Stimulated activated naive B cell treated with anti-CD40 and anti-IgM and Interleukin-4, amounts not matched to agents 10 μg/mL and 1 μg/mL and 100 μg/mL, for 72 hours (primary cell): ENCODE data around the gene CD28.

ENCODE experiments used
- ATAC-seq, 2 donors: fragments of 150-1000 bp; cut with Tn5 transposase; replicated peaks; 2 replicates each; pipeline ENCODE4 v1.10.0; 2021; ENCODE audit warnings: moderate library complexity in 1 of 2
- DNase-seq: peaks from one replicate; pipeline ENCODE4 v3.0.0; 2021
- H3K27ac Mint-ChIP-seq: one replicate; pipeline ENCODE4 v1.8.0; 2022; ENCODE audit warnings: mild to moderate bottlenecking, mixed read lengths
- H3K27me3 Mint-ChIP-seq, 2 donors: one replicate each; pipeline ENCODE4 v1.8.0; 2022; ENCODE audit warnings: mixed read lengths in 2 of 2
- H3K36me3 Mint-ChIP-seq, 2 donors: one replicate each; pipeline ENCODE4 v1.8.0; 2022; ENCODE audit warnings: mixed read lengths in 2 of 2, mild to moderate bottlenecking in 1 of 2
- H3K4me1 Mint-ChIP-seq, 2 donors: one replicate each; pipeline ENCODE4 v1.8.0; 2022; ENCODE audit warnings: mixed read lengths in 2 of 2, mild to moderate bottlenecking in 1 of 2
- H3K4me3 Mint-ChIP-seq, 2 donors: one replicate each; pipeline ENCODE4 v1.8.0; 2022; ENCODE audit warnings: mild to moderate bottlenecking in 2 of 2, mixed read lengths in 2 of 2, moderate library complexity in 1 of 2
- H3K9me3 Mint-ChIP-seq, 2 donors: one replicate each; pipeline ENCODE4 v1.8.0; 2022; ENCODE audit warnings: mixed read lengths in 2 of 2, mild to moderate bottlenecking in 1 of 2

CD28 gene

DNA sequence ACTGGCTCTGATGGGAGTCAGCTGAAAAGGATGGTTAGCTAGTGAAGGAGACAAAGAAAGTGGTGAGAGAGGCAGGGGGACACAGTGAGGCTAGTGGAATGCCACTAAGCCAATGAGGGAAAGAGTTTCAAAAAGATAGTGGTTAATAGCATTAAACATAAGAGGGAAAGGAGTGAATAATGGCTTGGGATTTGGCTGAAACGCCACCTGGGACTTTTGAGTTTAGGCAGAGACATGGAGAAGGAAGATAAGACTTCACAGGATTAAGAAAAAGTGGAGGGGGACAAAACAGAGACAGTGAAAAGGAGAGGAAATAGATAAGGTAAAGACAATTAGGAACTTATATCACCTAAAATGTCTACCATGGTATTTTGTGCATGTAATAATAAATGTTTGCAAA, 6.9 kb downstream of the CD28 start:
- H3K27me3 Mint-ChIP-seq = peaks cover 27 to 32% of the 10 kb centered on the region in 2 donors
- DNase-seq (no peak), ATAC-seq (no peak)
- H3K36me3 Mint-ChIP-seq = no peaks in the 10 kb centered on the region
- no peak overlapping the region for H3K4me3 Mint-ChIP-seq
- H3K27ac Mint-ChIP-seq = no peak overlapping the region
- H3K4me1 Mint-ChIP-seq = peaks cover 0 to 2% of the 10 kb centered on the region in 2 donors
- H3K9me3 Mint-ChIP-seq = no peaks in the 10 kb centered on the region

DNA sequence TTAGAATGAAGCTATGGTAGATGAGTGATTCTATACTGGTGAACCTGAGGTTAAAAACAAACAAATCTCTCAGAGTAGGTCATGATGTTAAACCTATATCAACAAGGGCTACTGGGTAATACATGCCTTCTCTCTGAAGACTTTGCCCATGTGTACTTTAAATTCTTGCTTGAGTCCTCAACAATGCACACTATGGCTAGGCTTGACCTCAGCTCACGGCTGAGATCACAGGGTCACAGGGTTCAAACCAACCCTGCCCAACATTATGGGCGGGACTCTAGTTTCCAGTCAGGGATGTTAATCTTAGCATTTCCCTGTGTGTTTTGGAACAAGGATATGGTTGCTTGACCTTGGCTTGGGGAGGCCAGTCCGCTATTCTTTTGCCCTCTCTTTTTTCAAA, 7.7 kb downstream of the CD28 start:
- ATAC-seq (no peak), DNase-seq (no peak)
- H3K4me1 Mint-ChIP-seq = peaks cover 0 to 2% of the 10 kb centered on the region in 2 donors
- H3K9me3 Mint-ChIP-seq = no peaks in the 10 kb centered on the region
- H3K4me3 Mint-ChIP-seq = no peak overlapping the region
- no peaks in the 10 kb centered on the region for H3K36me3 Mint-ChIP-seq
- no peak overlapping the region for H3K27ac Mint-ChIP-seq
- H3K27me3 Mint-ChIP-seq = peaks cover 29 to 35% of the 10 kb centered on the region in 2 donors

DNA sequence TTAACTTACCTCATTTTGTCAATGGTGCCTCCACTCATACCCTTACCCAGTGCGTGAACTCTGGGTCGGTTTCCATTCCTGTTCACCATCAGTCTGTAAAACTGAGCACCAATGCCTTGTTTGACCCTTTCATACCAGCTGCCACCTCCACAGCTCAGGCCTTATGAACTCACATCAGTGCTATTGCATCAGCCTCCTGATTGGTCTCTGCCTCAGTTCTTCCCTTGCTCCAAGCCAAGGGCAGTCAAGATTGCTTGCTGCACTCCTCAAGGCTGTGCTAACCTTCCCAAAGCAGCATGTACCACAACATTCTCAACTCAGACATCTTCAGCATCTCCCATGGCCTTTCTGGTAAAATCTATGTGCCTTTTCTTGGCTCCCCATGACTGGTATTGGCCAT, 9.3 kb downstream of the CD28 start:
- ATAC-seq = no peak
- DNase-seq = no peak
- Mint-ChIP-seq H3K27ac (no peak overlapping the region), H3K36me3 (no peaks in the 10 kb centered on the region), H3K9me3 (peaks cover 0 to 1% of the 10 kb centered on the region in 2 donors), H3K4me1 (peaks cover 0 to 2% of the 10 kb centered on the region in 2 donors), H3K27me3 (peaks cover 39 to 43% of the 10 kb centered on the region in 2 donors), H3K4me3 (no peak overlapping the region)

DNA sequence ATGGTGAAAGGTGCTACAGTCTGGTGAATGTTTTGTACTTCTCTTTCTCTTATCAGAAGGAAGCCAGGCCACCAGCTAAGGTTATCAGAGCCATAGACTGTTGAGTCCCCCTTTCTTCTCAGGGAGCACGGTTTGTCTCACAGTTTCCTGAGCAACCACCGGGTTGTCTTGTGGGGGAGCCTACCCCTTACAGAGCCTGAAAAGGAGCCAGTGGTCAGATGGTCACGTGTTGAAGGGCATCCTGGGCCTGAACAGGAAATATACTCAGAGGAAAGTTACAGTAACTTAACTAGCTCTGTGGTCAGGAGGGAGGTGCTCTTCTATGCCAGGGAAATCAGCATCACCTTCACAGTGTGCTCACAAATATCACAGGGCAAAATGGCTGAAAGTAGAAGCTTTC, 11.6 kb downstream of the CD28 start:
- no peaks in the 10 kb centered on the region for H3K36me3 Mint-ChIP-seq
- DNase-seq (no peak), ATAC-seq (peak; percentile 45 to 55)
- H3K27ac Mint-ChIP-seq = no peak overlapping the region
- peaks cover 59 to 64% of the 10 kb centered on the region in 2 donors for H3K27me3 Mint-ChIP-seq
- H3K9me3 Mint-ChIP-seq = peaks cover 0 to 1% of the 10 kb centered on the region in 2 donors
- H3K4me3 Mint-ChIP-seq = no peak overlapping the region
- H3K4me1 Mint-ChIP-seq = peaks cover 0 to 2% of the 10 kb centered on the region in 2 donors

DNA sequence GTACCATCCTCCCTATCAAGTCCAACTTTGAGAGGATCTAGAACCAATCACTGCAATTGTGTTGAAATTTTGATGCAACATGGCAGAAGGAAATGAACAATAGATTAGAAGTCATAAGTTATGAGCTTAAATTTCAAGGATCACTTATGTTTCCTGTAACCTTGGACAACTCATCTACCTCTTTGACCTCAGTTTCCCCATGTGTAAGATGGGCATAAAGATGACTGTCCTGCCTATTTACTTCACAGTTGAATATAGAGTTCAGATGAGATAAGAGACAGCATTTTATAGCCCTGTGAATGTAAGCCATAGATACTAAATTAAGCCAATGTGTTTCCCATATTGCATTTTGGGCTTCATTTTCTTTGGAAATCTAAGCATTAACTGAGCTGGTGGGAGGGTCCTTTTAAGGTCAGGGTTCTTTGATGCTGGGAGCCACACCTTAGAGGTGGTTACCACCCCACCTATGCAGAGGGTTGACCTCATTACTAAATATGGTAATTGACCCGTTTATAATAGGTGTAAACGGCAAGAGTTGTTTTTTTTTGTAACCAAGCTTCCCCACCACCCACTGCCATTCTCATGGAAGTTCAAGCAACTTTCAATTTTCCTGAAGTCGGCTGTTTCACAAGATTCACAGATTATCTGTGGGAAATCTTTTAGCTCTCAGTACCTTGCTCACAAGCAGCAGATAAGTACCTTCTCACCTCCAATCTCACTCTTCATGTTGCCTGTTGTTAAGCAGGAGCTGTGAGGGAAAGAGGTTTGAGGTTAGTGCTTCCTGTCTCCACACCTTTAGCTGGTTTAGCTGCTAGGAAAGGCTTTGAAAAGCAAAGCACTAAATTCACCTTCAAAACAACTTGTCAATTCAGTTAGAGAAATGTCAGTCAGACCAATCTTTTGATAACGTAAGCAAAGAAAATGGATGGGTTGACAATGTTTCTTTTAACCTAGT, 13.3 kb downstream of the CD28 start:
- peaks cover 0 to 1% of the 10 kb centered on the region in 2 donors for H3K9me3 Mint-ChIP-seq
- ATAC-seq (no peak), DNase-seq (no peak)
- H3K27ac Mint-ChIP-seq = no peak overlapping the region
- peaks cover 57 to 64% of the 10 kb centered on the region in 2 donors for H3K27me3 Mint-ChIP-seq
- H3K4me1 Mint-ChIP-seq = peaks cover 0 to 2% of the 10 kb centered on the region in 2 donors
- no peaks in the 10 kb centered on the region for H3K36me3 Mint-ChIP-seq
- H3K4me3 Mint-ChIP-seq = no peak overlapping the region

DNA sequence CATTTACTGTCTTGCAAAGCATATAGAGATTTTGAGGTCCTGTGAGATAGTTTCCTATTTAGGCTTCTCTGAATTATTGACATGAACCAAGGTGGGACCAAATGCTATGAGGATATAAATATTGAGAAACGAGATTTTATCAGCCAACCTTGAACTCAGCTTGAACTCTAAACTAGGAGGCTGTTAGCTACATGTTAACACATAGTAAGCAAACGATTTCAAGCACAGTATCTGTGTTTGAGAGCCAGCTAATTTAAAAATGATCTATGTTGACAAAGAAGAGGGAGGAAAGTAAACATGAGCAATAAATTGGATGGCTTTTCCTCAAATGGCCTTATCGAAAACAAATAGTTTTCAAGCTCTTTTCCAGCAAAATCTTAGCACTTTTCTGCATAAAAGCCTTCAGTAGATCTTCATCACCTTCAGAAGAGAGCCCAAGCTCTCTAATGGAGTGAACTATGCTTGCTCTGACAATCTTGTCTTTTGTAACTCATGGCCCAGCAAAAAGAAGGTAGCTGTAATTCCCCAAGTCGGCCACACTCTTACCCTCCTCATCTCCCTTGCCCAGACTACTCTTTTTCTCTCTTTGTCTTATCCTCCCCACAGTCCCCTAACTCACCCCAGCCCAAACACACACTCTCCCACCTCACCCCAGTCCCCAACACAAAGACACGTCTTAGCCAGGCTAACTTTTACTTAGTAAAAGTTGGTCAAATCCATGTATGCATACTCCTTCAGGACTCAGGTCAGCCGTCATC, 14.7 kb downstream of the CD28 start:
- Mint-ChIP-seq H3K9me3 (peaks cover 0 to 1% of the 10 kb centered on the region in 2 donors), H3K4me1 (peaks cover 0 to 2% of the 10 kb centered on the region in 2 donors), H3K4me3 (no peak overlapping the region), H3K36me3 (no peaks in the 10 kb centered on the region), H3K27me3 (peaks cover 49 to 56% of the 10 kb centered on the region in 2 donors), H3K27ac (no peak overlapping the region)
- DNase-seq (no peak), ATAC-seq (no peak)

DNA sequence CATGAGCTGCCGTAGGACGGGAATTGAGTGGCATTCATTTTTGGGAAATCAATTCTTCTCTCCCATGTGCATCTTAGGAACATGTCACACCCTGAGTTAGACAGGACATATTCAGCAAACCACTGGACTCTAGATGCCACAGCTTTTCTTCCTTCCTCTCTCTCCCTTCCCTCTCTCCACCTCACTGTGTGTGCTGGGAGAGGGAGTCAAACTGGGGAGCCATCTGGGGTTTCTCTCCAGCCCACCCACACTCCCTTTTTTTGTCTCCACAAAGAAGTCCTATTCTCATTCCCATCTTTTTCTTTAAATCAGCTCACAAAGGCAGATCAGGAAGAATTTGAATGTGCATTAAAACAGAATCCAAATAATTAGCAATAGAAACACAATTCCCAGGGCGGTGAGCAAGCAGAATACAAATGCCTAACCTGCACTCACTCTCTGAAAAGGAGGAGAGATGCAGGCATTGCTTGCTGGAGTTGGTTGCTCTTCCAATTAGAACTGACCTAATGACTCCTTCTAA, 15.4 kb downstream of the CD28 start:
- ATAC-seq (no peak), DNase-seq (no peak)
- H3K4me3 Mint-ChIP-seq = no peak overlapping the region
- peaks cover 0 to 2% of the 10 kb centered on the region in 2 donors for H3K4me1 Mint-ChIP-seq
- H3K27me3 Mint-ChIP-seq = peaks cover 44 to 51% of the 10 kb centered on the region in 2 donors
- no peaks in the 10 kb centered on the region for H3K36me3 Mint-ChIP-seq
- peaks cover 0 to 1% of the 10 kb centered on the region in 2 donors for H3K9me3 Mint-ChIP-seq
- H3K27ac Mint-ChIP-seq = no peak overlapping the region

DNA sequence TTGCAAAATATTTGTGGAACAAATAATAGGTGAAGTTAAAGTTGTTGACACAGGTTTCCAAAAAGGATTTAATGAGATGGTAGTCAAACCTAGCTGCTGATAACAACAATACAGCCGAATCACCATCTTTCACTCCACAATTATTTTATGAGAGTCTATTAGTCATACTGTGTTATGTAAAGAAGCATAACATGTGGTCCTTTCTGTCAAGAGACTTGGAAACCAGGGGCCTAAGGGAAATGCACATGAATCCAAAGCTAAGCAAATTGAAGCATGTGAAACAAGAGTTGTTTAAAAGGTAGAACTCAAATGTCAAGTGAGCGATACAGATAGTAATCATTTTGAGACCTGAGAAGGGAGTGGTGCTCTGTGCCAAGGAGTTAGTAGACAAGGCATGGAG, 16.0 kb downstream of the CD28 start:
- peaks cover 41 to 47% of the 10 kb centered on the region in 2 donors for H3K27me3 Mint-ChIP-seq
- H3K36me3 Mint-ChIP-seq = no peaks in the 10 kb centered on the region
- no peak overlapping the region for H3K27ac Mint-ChIP-seq
- peaks cover 0 to 2% of the 10 kb centered on the region in 2 donors for H3K4me1 Mint-ChIP-seq
- DNase-seq = no peak
- H3K9me3 Mint-ChIP-seq = peaks cover 0 to 1% of the 10 kb centered on the region in 2 donors
- no peak for ATAC-seq
- H3K4me3 Mint-ChIP-seq = no peak overlapping the region

DNA sequence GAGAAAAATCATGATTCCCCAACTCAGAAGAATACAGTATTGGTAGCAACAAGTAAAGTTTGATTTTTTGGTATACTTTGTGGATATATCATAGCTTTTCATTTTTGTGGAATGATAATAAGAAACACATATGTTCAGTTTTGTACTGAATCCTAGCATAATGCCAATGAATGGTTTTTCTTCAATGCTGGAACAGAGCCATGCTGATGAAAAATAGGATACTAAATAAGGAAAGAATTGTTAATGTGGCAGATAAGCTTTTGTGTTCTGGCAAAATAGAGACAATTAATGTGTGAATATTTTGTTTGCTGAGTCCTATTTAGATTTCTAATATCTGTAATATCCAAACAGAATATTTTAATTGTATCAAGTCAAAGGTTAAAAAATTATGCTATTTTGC, 21.9 kb downstream of the CD28 start:
- H3K4me3 Mint-ChIP-seq = no peak overlapping the region
- H3K36me3 Mint-ChIP-seq = no peaks in the 10 kb centered on the region
- ATAC-seq = no peak
- H3K27ac Mint-ChIP-seq = no peak overlapping the region
- no peaks in the 10 kb centered on the region for H3K4me1 Mint-ChIP-seq
- no peak for DNase-seq
- H3K27me3 Mint-ChIP-seq = peaks cover 7 to 30% of the 10 kb centered on the region in 2 donors
- no peaks in the 10 kb centered on the region for H3K9me3 Mint-ChIP-seq

DNA sequence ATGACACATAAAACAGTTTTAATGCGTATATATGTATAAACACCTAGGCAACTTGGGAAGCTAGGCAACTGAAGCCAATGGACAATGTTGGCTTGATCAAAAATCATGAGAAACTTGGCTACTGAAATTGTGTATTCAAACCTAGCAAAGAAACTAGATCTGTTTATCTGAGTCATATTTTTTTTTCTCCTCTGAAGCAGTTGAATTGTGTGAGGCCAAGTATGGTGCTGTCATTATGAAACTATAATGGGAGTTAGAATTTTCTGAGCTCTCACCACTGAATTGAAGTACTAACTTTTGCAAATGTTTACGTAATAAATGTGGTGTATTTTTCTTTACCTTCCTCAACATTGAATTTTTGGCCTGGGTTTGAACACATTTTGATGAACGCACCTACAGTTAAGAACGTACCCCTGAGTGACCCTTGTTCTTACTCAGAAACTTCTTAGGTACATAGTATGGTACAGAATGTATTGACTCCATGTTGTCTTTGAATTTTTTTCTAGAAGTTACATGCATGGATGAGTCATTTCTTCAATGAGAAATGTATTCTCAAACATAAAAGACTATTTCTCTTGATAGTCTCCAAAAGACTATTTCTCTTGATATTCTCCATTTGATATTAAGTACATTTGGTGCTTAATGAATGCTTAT, 23.8 kb downstream of the CD28 start:
- Mint-ChIP-seq H3K27ac (no peak overlapping the region), H3K4me3 (no peak overlapping the region), H3K27me3 (peaks cover 5 to 25% of the 10 kb centered on the region in 2 donors), H3K9me3 (no peaks in the 10 kb centered on the region), H3K4me1 (no peaks in the 10 kb centered on the region), H3K36me3 (no peaks in the 10 kb centered on the region)
- ATAC-seq (no peak), DNase-seq (no peak)

DNA sequence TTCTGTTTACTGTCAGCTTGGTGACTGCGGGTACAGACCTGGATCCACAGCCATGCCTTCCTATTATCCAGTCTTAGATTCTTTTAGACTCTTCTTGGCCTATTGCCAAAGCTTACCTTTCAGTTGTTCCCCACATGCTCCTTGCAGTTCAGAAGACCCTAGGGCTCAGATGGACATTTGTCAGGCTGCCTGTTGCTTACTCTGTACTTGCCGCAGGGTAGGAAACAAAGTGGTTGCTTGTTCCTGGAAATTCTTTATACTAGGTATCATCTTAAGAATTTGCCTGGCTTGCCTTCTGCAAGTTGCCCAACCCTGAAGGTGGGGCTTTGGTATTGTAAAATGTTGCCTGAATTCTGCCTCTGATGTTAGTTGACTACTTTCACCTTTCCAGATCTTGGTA, 24.4 kb downstream of the CD28 start:
- Mint-ChIP-seq H3K27ac (no peak overlapping the region), H3K36me3 (no peaks in the 10 kb centered on the region), H3K9me3 (no peaks in the 10 kb centered on the region), H3K27me3 (peaks cover 5 to 27% of the 10 kb centered on the region in 2 donors), H3K4me1 (no peaks in the 10 kb centered on the region), H3K4me3 (no peak overlapping the region)
- no peak for DNase-seq
- ATAC-seq = no peak

DNA sequence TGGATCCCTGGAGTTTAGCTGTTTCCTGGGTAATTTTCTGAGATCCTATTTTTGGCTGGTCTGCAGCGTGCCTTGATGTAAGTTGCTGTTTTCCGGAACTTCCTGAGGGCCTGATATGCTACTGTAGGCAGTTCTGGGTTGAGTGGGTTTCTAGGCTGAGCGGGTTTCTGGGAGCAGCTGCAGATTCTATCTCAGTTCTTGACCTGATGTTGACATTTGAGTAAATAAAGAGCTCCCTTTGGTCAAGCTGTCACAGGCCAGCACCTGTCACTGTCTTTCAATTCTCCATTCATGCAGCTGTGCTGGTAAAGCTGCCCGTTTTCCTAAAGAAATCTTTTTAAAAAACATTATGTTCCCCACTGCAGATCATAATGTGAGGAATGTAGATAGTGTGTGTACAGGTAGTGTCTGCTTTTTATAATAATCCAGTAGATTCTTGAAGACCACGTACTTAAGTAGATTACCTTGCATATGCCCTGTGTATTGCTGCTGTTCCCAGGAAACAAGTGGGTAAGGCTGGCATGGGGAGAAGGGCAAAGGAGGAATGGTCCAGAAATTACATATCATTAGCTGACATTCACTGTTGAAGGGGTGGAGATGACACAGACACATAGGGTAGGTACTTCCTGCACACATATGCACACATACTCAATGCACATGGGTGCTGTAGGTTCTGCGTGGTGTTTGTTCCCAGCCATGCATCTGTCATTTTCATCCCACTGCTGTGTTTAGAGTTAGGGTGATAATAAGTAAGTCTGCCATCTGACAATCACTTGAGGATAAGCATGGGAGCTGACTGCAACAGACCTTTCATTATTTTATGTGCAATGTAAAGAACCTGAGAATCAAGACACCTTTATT, 25.9 kb downstream of the CD28 start:
- DNase-seq (no peak), ATAC-seq (no peak)
- Mint-ChIP-seq H3K27ac (no peak overlapping the region), H3K4me1 (no peaks in the 10 kb centered on the region), H3K9me3 (no peaks in the 10 kb centered on the region), H3K36me3 (no peaks in the 10 kb centered on the region), H3K27me3 (peaks cover 5 to 30% of the 10 kb centered on the region in 2 donors), H3K4me3 (no peak overlapping the region)

DNA sequence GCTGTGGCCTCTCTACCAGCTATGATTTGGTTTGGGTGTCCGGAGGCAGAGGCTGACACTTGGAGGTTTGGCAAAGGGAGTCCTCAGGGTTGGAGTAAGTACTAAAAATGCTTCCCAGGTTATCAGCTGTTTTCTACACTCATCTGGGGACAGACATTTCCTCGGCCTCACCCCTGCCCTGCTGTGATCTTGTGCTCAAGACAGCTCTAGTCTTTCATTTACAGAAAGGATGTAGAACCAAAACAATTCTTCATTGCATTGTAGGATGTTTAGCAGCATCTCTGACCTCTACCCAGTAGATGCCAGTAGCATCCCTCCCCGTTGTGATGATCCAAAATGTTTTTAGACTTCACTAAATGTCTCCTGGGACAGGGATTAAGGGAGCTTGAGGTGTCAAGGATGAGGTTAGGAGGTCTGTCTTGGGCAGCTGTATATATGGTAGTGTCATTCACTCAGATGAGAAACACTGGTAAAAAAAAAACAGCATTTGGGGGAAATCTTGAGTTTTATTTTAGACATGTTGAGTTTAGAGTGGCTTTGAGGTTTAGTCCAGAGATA, 26.6 kb downstream of the CD28 start:
- peaks cover 5 to 30% of the 10 kb centered on the region in 2 donors for H3K27me3 Mint-ChIP-seq
- DNase-seq = no peak
- no peaks in the 10 kb centered on the region for H3K9me3 Mint-ChIP-seq
- ATAC-seq = no peak
- no peak overlapping the region for H3K4me3 Mint-ChIP-seq
- H3K36me3 Mint-ChIP-seq = no peaks in the 10 kb centered on the region
- no peaks in the 10 kb centered on the region for H3K4me1 Mint-ChIP-seq
- H3K27ac Mint-ChIP-seq = no peak overlapping the region
